Mammary epithelial cell (primary cell): ENCODE measurements around the gene SLC8A2.

Experiments
- CTCF ChIP-seq, 2 donors: IDR thresholded peaks in 1 of 2; conservative IDR thresholded peaks in 1 of 2; 2 replicates each; pipeline ENCODE4 v1.5.1; 2011 to 2012; ENCODE audit warnings: inconsistent platforms in 2 of 2, low read length in 2 of 2, mild to moderate bottlenecking in 2 of 2, control low read depth in 1 of 2, low read depth in 1 of 2; ENCODE audit not compliant: insufficient read depth in 1 of 2; ENCODE audit errors: extremely low read depth in 1 of 2
- EZH2 ChIP-seq: IDR thresholded peaks from 2 replicates; pipeline ENCODE4 v1.6.1; 2012; ENCODE audit warnings: low read length, inconsistent platforms, borderline replicate concordance

DNA sequence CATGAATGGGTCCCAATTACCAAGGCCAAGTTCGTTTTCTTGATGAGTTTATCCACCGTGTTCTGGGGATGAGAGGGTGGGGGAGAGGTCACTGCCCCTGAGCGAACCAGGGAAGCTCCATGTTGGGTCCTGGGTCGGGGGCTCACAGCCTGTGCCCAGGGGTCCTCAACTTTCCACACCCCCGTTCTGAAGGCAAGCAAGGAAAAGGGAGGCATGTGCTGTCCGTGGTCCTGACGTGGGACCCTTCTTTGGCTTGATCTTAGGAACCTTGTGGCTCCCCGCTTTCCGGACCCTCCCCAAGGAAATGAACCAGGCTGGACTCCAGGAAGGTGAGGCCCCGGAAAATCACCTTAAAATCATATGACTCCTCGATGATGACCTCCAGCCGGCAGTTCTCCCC is 34.2 kb downstream of the SLC8A2 start:
- no peak for TF ChIP-seq CTCF (conservative IDR thresholded peaks at IDR 0.05 in 1 of 2, IDR thresholded peaks at IDR 0.05 in 1 of 2; ENCODE audit: extremely low read depth in 1 of 2, insufficient read depth in 1 of 2, low read depth in 1 of 2, low read length in 2 of 2)
- TF ChIP-seq EZH2, result no peak
